Measurements from ENCODE around the gene MYOF.

MYOF gene

DNA sequence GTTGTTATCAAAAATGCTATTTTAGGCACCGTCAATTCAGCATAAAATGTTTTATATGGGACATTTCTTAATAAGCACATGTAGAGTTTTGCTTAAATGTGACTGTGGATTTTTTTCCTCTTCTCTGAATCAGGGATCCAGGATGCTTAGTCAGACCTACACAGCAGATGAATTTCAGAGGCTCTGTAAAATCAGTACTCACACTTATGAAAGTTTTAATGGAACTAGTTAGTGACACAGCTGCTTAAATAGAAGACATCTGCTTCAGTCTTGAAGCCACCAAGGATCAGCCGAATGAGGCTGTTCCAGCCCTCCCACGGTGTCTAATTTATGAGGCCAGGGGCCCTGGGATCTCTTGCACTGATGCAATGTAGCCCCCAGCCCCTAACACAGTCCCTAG lies 136.0 kb downstream of the MYOF start:
- no peaks in the 10 kb centered on the region for H3K4me1 ChIP-seq (ENCODE audit: control insufficient read depth, insufficient read depth, low read depth, low read length)
- H3K9me3 ChIP-seq (ENCODE audit: control insufficient read depth, low read length): no peaks in the 10 kb centered on the region
- H4K8ac ChIP-seq (ENCODE audit: low read length): no peak overlapping the region
- H2BK120ac ChIP-seq (ENCODE audit: low read depth, low read length): no peak overlapping the region
- H3K4me2 ChIP-seq (ENCODE audit: low read length, poor library complexity, severe bottlenecking): no peak overlapping the region
- peaks cover 33% of the 10 kb centered on the region for H3K79me1 ChIP-seq (replicated peaks; ENCODE audit: low read length, poor library complexity, severe bottlenecking)
- no peak overlapping the region for H3K4me3 ChIP-seq (ENCODE audit: insufficient read depth in 1 of 2, low read depth in 1 of 2, low read length in 2 of 2)
- H3K36me3 ChIP-seq (ENCODE audit: control insufficient read depth in 1 of 2, insufficient read depth in 2 of 2, low read depth in 1 of 2, low read length in 2 of 2): peaks cover 51 to 98% of the 10 kb centered on the region in 2 experiments
- peak overlapping the region; percentile 50 for H2BK5ac ChIP-seq (ENCODE audit: low read depth, low read length, poor library complexity, severe bottlenecking)
- H3K23ac ChIP-seq (ENCODE audit: low read length in 2 of 2): no peak overlapping the region
- no peak overlapping the region for H2BK15ac ChIP-seq (ENCODE audit: low read depth, poor library complexity, severe bottlenecking)
- no peak for DNase-seq
- H2BK12ac ChIP-seq (ENCODE audit: low read length in 2 of 2): no peak overlapping the region
- no peak overlapping the region for H4K91ac ChIP-seq (ENCODE audit: low read length)
- H2AK5ac ChIP-seq (ENCODE audit: low read length, severe bottlenecking): no peak overlapping the region
- 64% methylated on average over 2 of the region's 3 CpGs for WGBS
- no peak overlapping the region for H3K18ac ChIP-seq (ENCODE audit: low read depth in 1 of 2, low read length in 2 of 2)
- no peak overlapping the region for H3K27ac ChIP-seq (ENCODE audit: low read length, poor library complexity, severe bottlenecking)
- H3K27me3 ChIP-seq (ENCODE audit: control insufficient read depth in 1 of 2, insufficient read depth in 1 of 2, low read length in 2 of 2): no peaks in the 10 kb centered on the region
- no peak overlapping the region for H3K14ac ChIP-seq (ENCODE audit: low read length in 2 of 2)
- H3K4ac ChIP-seq (ENCODE audit: low read depth in 1 of 2, low read length in 2 of 2): no peak overlapping the region
- peak overlapping the region; percentile 70 for H3K9ac ChIP-seq (ENCODE audit: low read length)
- no peak overlapping the region for H2AFZ ChIP-seq (ENCODE audit: low read depth, low read length)

DNA sequence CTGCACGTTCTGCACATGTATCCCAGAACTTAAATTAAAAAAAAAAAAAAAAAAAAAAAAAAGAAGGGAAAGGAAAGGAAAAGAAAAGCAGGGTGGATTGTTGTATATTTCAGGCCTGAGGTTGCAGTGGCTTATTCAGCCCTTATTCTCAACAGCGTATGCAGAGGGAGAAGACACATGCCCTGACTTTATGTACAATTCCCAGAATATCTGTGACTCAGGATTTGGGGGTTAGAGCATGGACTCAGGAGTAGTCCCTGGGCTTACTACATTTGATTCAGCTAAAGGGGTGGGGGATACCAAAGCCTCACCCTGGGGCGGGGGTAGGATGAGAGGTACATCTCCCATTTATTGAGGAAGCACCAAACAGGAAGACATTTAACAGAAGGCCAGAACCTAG lies 137.4 kb downstream of the MYOF start:
- H4K8ac ChIP-seq (ENCODE audit: low read length): no peak overlapping the region
- no peak for DNase-seq
- peaks cover 47 to 96% of the 10 kb centered on the region in 2 experiments for H3K36me3 ChIP-seq (ENCODE audit: control insufficient read depth in 1 of 2, insufficient read depth in 2 of 2, low read depth in 1 of 2, low read length in 2 of 2)
- H3K18ac ChIP-seq (ENCODE audit: low read depth in 1 of 2, low read length in 2 of 2): no peak overlapping the region
- no peak overlapping the region for H2BK12ac ChIP-seq (ENCODE audit: low read length in 2 of 2)
- H3K14ac ChIP-seq (ENCODE audit: low read length in 2 of 2): no peak overlapping the region
- H3K9ac ChIP-seq (ENCODE audit: low read length): no peak overlapping the region
- no peak overlapping the region for H3K4me3 ChIP-seq (ENCODE audit: insufficient read depth in 1 of 2, low read depth in 1 of 2, low read length in 2 of 2)
- no peak overlapping the region for H3K23ac ChIP-seq (ENCODE audit: low read length in 2 of 2)
- no peak overlapping the region for H2BK15ac ChIP-seq (ENCODE audit: low read depth, poor library complexity, severe bottlenecking)
- H2AFZ ChIP-seq (ENCODE audit: low read depth, low read length): no peak overlapping the region
- no peak overlapping the region for H3K27ac ChIP-seq (ENCODE audit: low read length, poor library complexity, severe bottlenecking)
- no peak overlapping the region for H2AK5ac ChIP-seq (ENCODE audit: low read length, severe bottlenecking)
- peaks cover 31% of the 10 kb centered on the region for H3K79me1 ChIP-seq (replicated peaks; ENCODE audit: low read length, poor library complexity, severe bottlenecking)
- no peak overlapping the region for H2BK120ac ChIP-seq (ENCODE audit: low read depth, low read length)
- no peak overlapping the region for H2BK5ac ChIP-seq (ENCODE audit: low read depth, low read length, poor library complexity, severe bottlenecking)
- H4K91ac ChIP-seq (ENCODE audit: low read length): no peak overlapping the region
- no peak overlapping the region for H3K4me2 ChIP-seq (ENCODE audit: low read length, poor library complexity, severe bottlenecking)
- no peaks in the 10 kb centered on the region for H3K4me1 ChIP-seq (ENCODE audit: control insufficient read depth, insufficient read depth, low read depth, low read length)
- H3K4ac ChIP-seq (ENCODE audit: low read depth in 1 of 2, low read length in 2 of 2): no peak overlapping the region
- no peaks in the 10 kb centered on the region for H3K27me3 ChIP-seq (ENCODE audit: control insufficient read depth in 1 of 2, insufficient read depth in 1 of 2, low read length in 2 of 2)
- WGBS: 98% methylated on average over 2 of the region's 3 CpGs
- no peaks in the 10 kb centered on the region for H3K9me3 ChIP-seq (ENCODE audit: control insufficient read depth, low read length)

DNA sequence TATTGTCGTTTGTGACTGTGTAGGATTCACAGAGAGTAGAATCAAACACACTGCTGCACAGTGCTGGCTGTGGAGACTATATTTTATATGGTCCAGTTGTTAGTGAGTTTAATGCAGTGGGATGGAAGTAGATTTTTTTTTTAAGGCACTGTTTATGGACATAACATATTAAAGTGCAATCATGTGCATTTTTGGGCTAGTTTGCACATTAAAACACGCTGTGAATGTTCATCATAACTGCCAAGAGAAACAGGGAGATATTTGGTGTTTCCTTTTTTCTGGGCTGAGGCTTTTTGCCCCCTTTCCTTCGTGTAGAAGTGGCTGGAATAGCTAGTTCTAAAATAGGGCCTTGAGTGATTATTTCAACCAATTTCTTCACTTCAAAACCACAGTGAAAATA lies 139.2 kb downstream of the MYOF start:
- DNase-seq: no peak
- Histone ChIP-seq H2AFZ (ENCODE audit: low read depth, low read length) (no peak overlapping the region), H2AK5ac (ENCODE audit: low read length, severe bottlenecking) (no peak overlapping the region), H2BK120ac (ENCODE audit: low read depth, low read length) (no peak overlapping the region), H4K8ac (ENCODE audit: low read length) (no peak overlapping the region), H2BK12ac (ENCODE audit: low read length in 2 of 2) (no peak overlapping the region), H3K18ac (ENCODE audit: low read depth in 1 of 2, low read length in 2 of 2) (no peak overlapping the region), H3K4me2 (ENCODE audit: low read length, poor library complexity, severe bottlenecking) (no peak overlapping the region), H3K9ac (ENCODE audit: low read length) (peak overlapping the region; percentile 50), H3K4ac (ENCODE audit: low read depth in 1 of 2, low read length in 2 of 2) (no peak overlapping the region), H3K36me3 (ENCODE audit: control insufficient read depth in 1 of 2, insufficient read depth in 2 of 2, low read depth in 1 of 2, low read length in 2 of 2) (peaks cover 42 to 94% of the 10 kb centered on the region in 2 experiments), H3K27me3 (ENCODE audit: control insufficient read depth in 1 of 2, insufficient read depth in 1 of 2, low read length in 2 of 2) (no peaks in the 10 kb centered on the region), H4K91ac (ENCODE audit: low read length) (no peak overlapping the region), H3K27ac (ENCODE audit: low read length, poor library complexity, severe bottlenecking) (no peak overlapping the region), H2BK5ac (ENCODE audit: low read depth, low read length, poor library complexity, severe bottlenecking) (no peak overlapping the region), H3K4me3 (ENCODE audit: insufficient read depth in 1 of 2, low read depth in 1 of 2, low read length in 2 of 2) (no peak overlapping the region), H3K9me3 (ENCODE audit: control insufficient read depth, low read length) (no peaks in the 10 kb centered on the region), H3K23ac (ENCODE audit: low read length in 2 of 2) (no peak overlapping the region), H2BK15ac (ENCODE audit: low read depth, poor library complexity, severe bottlenecking) (no peak overlapping the region), H3K4me1 (ENCODE audit: control insufficient read depth, insufficient read depth, low read depth, low read length) (no peaks in the 10 kb centered on the region), H3K14ac (ENCODE audit: low read length in 2 of 2) (no peak overlapping the region), H3K79me1 (replicated peaks; ENCODE audit: low read length, poor library complexity, severe bottlenecking) (peaks cover 18% of the 10 kb centered on the region)
- WGBS: 96% methylated on average over 2 of the region's 3 CpGs

DNA sequence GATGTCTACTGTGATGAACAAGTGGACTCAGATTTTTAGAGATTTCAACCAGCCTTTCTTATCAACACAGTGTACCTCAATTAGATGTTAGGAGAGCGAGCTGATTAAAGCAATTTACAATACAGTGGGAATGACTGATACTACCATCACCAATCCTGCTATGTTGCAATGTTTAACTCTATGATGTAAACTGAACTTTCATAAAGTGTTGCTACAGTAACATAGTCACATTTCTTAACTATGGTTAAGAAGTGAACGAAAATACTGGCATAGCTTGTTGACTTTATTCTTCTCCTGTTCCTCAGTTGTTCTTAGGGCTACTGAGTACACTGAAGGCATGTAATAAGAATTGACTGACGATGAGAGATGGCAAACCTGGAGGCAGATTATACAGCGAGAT lies 139.8 kb downstream of the MYOF start:
- Histone ChIP-seq H3K18ac (ENCODE audit: low read depth in 1 of 2, low read length in 2 of 2) (no peak overlapping the region), H3K4me3 (ENCODE audit: insufficient read depth in 1 of 2, low read depth in 1 of 2, low read length in 2 of 2) (no peak overlapping the region), H3K36me3 (ENCODE audit: control insufficient read depth in 1 of 2, insufficient read depth in 2 of 2, low read depth in 1 of 2, low read length in 2 of 2) (peaks cover 40 to 94% of the 10 kb centered on the region in 2 experiments), H2BK5ac (ENCODE audit: low read depth, low read length, poor library complexity, severe bottlenecking) (no peak overlapping the region), H3K23ac (ENCODE audit: low read length in 2 of 2) (no peak overlapping the region), H2AK5ac (ENCODE audit: low read length, severe bottlenecking) (no peak overlapping the region), H3K27me3 (ENCODE audit: control insufficient read depth in 1 of 2, insufficient read depth in 1 of 2, low read length in 2 of 2) (no peaks in the 10 kb centered on the region), H3K27ac (ENCODE audit: low read length, poor library complexity, severe bottlenecking) (no peak overlapping the region), H4K8ac (ENCODE audit: low read length) (no peak overlapping the region), H3K9ac (ENCODE audit: low read length) (peak overlapping the region; percentile 50), H3K4ac (ENCODE audit: low read depth in 1 of 2, low read length in 2 of 2) (no peak overlapping the region), H3K4me2 (ENCODE audit: low read length, poor library complexity, severe bottlenecking) (no peak overlapping the region), H3K14ac (ENCODE audit: low read length in 2 of 2) (no peak overlapping the region), H2AFZ (ENCODE audit: low read depth, low read length) (no peak overlapping the region), H2BK120ac (ENCODE audit: low read depth, low read length) (no peak overlapping the region), H4K91ac (ENCODE audit: low read length) (no peak overlapping the region), H3K4me1 (ENCODE audit: control insufficient read depth, insufficient read depth, low read depth, low read length) (no peaks in the 10 kb centered on the region), H3K9me3 (ENCODE audit: control insufficient read depth, low read length) (no peaks in the 10 kb centered on the region), H2BK12ac (ENCODE audit: low read length in 2 of 2) (no peak overlapping the region), H2BK15ac (ENCODE audit: low read depth, poor library complexity, severe bottlenecking) (no peak overlapping the region), H3K79me1 (replicated peaks; ENCODE audit: low read length, poor library complexity, severe bottlenecking) (peaks cover 14% of the 10 kb centered on the region)
- WGBS: 100% methylated on average over 2 of the region's 4 CpGs
- DNase-seq: no peak
